OCI-LY1 (cell line): ENCODE results near the gene PCK2.

ENCODE experiments used
- CTCF ChIP-seq: fragments of 200-600 bp; sonication (generic), shearing (Covaris generic); IDR thresholded peaks from 2 replicates; pipeline ENCODE4 v1.5.1; 2017; ENCODE audit warnings: mild to moderate bottlenecking, antibody characterized with exemption, low read length, moderate library complexity, mixed read lengths
- EZH2 ChIP-seq: fragments of 200-600 bp; sonication (generic), shearing (Covaris generic); IDR thresholded peaks from 2 replicates; pipeline ENCODE4 v1.8.0; 2017; ENCODE audit warnings: borderline replicate concordance, mixed run types, mild to moderate bottlenecking, antibody characterized with exemption, low read length, moderate library complexity, mixed read lengths

- TF ChIP-seq EZH2 (no peak), CTCF (no peak)
Measured at GRCh38 chr14:24087004-24087403, 7.1 kb upstream of the PCK2 start.
